KBM-7 (cell line): ENCODE measurements around the gene SLC41A3.

ENCODE experiments used
- DNase-seq: peaks from one replicate; pipeline ENCODE4 v3.0.0-alpha.2; 2015
- in situ Hi-C: fragments of 300-500 bp; cut with MboI; formaldehyde crosslinking; loops from 2 replicates; pipeline ENCODE4 v1.14.3; 2020; ENCODE audit warnings: low sequenced_read_pairs, low pct_unique_long_range_greater_than_20kb, mixed read lengths

SLC41A3 gene

GRCh38 chr3:126121632-126122031 is 37.7 kb upstream of the SLC41A3 start:
- no peak for DNase-seq
- in situ Hi-C loops: no loop called here

GRCh38 chr3:126121074-126121473 is 37.1 kb upstream of the SLC41A3 start:
- in situ Hi-C loops: no loop called here

DNA sequence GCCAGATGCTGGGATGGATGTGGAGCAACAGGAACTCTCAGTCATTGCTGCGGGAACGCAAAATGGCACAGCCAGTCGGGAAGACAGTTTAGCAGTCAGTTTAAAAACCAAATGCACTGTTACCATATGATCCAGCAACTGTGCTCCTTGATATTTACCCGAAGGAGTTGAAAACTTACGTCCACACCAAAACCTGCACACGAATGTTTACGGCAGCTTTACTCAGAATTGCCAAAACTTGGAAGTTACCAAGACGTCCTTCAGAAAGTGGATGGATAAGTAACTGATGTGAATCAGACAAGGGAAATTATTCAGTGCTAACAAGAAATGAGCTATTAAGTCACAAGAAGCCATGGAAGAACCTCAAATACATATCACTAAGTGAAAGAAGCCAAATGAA is 36.1 kb upstream of the SLC41A3 start:
- no peak for DNase-seq
- in situ Hi-C loops: no loop called here

More at GRCh38 chr3:126121074-126121473, 37.1 kb upstream of the SLC41A3 start:
- no peak for DNase-seq

GRCh38 chr3:126119008-126119675 is 35.2 kb upstream of the SLC41A3 start:
- no peak for DNase-seq
- in situ Hi-C loops: no loop called here

GRCh38 chr3:126118591-126118990 is 34.7 kb upstream of the SLC41A3 start:
- in situ Hi-C loops: no loop called here
- DNase-seq: no peak

GRCh38 chr3:126117786-126118185 is 33.9 kb upstream of the SLC41A3 start:
- no peak for DNase-seq
- in situ Hi-C loops: no loop called here

DNA sequence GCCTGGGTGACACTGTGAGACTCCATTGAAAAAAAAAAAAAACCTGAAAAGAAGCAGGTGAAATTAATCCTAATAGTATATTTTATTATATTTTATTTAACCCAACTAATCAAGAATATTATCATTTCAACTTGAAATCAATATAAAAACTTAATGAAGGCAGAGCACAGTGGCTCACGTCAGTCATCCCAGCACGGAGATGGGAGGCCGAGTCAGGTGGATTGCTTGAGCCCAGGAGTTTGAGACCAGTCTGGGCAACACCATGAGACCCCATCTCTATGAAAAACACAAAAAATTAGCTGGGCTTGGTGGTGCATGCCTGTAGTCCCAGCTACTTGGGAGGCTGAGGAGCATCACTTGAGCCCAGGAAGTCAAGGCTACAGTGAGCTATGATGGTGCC is 33.3 kb upstream of the SLC41A3 start:
- no peak for DNase-seq
- in situ Hi-C loops: no loop called here

GRCh38 chr3:126116526-126116925 is 32.6 kb upstream of the SLC41A3 start:
- no peak for DNase-seq
- in situ Hi-C loops: no loop called here

GRCh38 chr3:126114443-126115386 is 30.8 kb upstream of the SLC41A3 start:
- no peak for DNase-seq
- in situ Hi-C loops: no loop called here

DNA sequence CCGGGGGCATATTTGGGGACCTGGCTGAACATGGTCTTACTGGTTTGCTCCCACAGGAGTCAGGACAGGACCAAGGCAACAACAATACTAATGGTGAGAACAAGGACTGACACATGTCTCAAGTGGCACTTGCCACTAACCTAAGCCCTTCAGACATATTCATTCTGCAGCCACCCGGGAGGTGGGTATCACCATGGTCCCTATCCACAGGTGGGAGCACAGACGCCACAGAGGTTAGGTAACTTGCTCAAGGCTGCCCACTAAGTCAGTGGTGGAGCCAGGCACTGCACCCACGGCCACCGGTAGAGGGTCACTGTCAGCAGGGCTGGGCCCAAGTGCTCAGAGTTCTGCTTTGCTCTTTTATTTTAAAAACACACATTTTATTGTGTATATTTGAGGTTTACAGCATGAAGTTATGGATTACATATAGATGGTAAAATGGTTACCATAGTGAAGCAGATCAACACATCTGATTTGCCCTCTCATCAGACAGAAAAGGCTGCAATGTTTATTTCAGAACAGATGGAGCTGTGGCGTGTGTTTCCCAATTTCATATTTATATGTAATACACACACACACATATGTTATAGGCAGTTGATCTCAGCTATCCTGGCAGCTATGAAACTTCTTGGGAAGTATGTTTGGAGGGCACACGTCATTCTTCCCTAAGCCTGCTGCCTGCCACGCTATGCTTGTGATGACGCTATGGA is 30.0 kb upstream of the SLC41A3 start:
- in situ Hi-C loops: no loop called here
- no peak for DNase-seq

GRCh38 chr3:126113238-126113555 is 29.3 kb upstream of the SLC41A3 start:
- in situ Hi-C loops: no loop called here
- DNase-seq: no peak

DNA sequence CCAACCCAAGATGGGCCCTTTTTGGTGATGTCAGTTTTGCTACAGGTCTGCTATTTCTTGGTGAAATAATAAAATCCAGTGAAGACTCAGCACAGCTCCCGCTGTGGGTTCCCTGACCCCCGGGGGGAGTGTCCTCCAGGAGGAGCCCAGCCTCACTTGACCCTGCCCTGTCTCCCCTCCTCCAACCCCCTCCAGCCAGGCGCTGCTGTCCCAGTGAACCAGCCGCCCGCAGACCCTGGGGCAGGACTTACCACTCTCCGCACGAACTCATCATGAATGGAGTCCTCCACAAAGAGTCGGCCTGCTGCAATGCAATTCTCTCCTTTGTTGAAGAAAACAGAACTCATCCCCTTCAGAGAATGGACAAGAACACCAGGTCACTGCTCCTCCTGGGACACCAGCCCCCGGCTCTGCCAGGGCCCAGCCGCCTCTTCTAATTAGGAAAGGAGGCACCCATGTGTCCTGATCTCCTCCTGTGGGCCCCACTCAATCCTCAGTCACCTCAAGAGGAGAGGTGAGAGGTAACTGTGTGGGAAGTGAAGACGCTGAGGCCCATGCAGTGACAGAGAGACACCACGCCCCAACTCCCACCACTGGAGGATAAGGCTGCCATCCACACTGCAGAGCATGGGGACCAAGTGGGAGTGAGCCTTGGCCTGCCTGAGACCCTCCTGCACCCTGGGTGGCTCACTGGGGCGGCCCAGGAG is 28.8 kb upstream of the SLC41A3 start:
- DNase-seq: no peak
- in situ Hi-C loops: no loop called here

GRCh38 chr3:126111566-126112475 is 27.9 kb upstream of the SLC41A3 start:
- in situ Hi-C loops: no loop called here

GRCh38 chr3:126111126-126111551 is 27.2 kb upstream of the SLC41A3 start:
- no peak for DNase-seq
- in situ Hi-C loops: no loop called here

More at GRCh38 chr3:126111566-126112475, 27.9 kb upstream of the SLC41A3 start:
- no peak for DNase-seq

DNA sequence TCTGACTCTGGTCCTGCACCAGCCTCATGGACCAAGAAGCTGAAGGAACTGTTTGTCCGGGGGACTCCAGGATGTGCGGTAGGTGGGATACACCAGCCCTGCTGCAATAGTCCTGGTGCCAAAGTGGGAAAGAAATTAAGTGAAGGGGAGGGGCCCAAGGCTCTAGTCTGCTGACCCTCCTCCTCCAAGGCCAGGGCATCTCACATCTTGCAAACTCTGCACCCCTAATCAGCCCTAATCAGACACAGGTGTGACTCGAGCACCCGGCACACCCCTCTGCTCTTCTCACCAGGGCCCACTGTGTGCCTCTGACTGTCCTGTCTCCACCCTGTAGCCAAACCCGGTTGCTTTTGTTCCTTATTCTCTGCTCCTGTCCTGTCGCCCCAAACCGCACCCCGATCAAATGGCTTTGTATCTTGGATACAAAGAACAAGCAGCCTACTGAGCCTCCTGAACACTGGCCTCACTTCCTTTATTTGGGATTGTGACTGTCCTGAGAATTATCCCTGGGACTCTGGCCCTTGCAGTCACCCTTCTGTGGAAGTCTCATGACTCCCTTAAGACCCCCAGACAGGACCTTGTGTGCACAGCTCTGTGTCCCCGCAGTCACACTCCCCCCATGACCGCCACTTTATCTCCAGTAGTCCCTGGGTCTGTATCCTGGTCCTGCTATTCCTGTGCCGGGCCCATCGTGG is 26.7 kb upstream of the SLC41A3 start:
- in situ Hi-C loops: no loop called here

GRCh38 chr3:126109880-126110235 is 25.9 kb upstream of the SLC41A3 start:
- in situ Hi-C loops: no loop called here
- DNase-seq: no peak

More for the DNA sequence above, 26.7 kb upstream of the SLC41A3 start:
- DNase-seq: no peak

DNA sequence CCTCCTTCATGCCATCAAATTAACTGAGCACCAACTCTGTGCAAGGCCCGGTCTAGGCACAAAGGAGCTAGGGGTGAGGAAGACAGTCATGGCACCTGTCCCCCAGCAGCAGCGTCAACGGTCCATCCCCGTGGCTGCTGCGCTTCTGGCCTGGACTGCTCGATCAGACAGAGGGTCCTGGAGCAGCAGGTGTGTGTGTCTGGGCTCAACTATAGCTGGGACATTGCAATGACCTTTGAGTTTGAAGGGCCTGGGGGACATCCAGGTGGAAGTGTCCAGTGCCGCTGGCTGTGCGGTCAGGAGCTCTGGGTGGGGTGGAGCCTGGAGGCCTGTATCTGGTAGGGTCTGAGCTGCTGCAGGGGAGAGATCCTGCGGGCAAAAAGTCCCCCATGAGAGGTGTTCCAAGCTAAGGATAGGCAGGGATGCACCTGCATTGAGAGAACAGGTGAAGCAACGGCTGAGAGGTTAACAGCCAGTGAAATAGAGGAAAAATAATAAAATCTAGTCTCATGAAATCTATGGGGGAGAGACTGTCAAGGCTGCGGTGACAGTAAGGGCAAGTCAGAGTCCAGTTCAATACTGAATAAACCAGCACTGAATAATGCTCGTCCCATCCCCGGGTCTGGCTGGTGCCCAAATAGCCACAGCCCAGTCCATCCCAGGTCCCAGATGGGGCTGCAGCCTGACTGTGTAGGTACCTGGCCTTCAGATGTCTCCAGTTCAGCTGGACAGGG is 25.4 kb upstream of the SLC41A3 start:
- DNase-seq: no peak
- in situ Hi-C loops: no loop called here
